BLaER1 treated with 17β-estradiol and CSF1 and Interleukin-3, amounts not matched to agents 10 nM and 100 nM (cell line): ENCODE results near the gene PKP3.
"Not testable (repeated sequence)": the region's sequence is repeated elsewhere in the genome, so short reads cannot be mapped to it uniquely, and the experiment has no call there.

Experiments
- H3K27ac ChIP-seq, 11 experiments: shearing (Covaris generic); formaldehyde crosslinking; 2 replicates each; pipeline ENCODE4 v1.8.1; 2022
- H3K27me3 ChIP-seq, 11 experiments: shearing (Covaris generic); formaldehyde crosslinking; 2 replicates each; pipeline ENCODE4 v1.8.1; 2022
- H3K36me3 ChIP-seq, 11 experiments: shearing (Covaris generic); formaldehyde crosslinking; 2 replicates each; pipeline ENCODE4 v1.8.1; 2022
- H3K4me1 ChIP-seq, 10 experiments: shearing (Covaris generic); formaldehyde crosslinking; 2 replicates each; pipeline ENCODE4 v1.8.1; 2022
- H3K4me2 ChIP-seq, 11 experiments: shearing (Covaris generic); formaldehyde crosslinking; 2 replicates each; pipeline ENCODE4 v1.8.1; 2022
- H3K4me3 ChIP-seq, 10 experiments: shearing (Covaris generic); formaldehyde crosslinking; 2 replicates each; pipeline ENCODE4 v1.8.1; 2022
- H3K9ac ChIP-seq, 11 experiments: shearing (Covaris generic); formaldehyde crosslinking; 2 replicates each; pipeline ENCODE4 v1.8.1; 2022
- H3K9me3 ChIP-seq, 11 experiments: shearing (Covaris generic); formaldehyde crosslinking; replicated peaks in 1 of 11; 2 replicates each; pipeline ENCODE4 v1.8.1; 2022
- H4K20me1 ChIP-seq, 11 experiments: shearing (Covaris generic); formaldehyde crosslinking; 2 replicates each; pipeline ENCODE4 v1.8.1; 2022
- Cebpa-rat ChIP-seq, 11 experiments: shearing (Covaris generic); IDR thresholded peaks; 2 replicates each; pipeline ENCODE4 v1.8.1; 2022

PKP3 gene

GRCh38 chr11:428295-428694 is 34.3 kb downstream of the PKP3 start:
- Histone ChIP-seq H3K27ac (no peak overlapping the region), H3K27me3 (no peaks in the 10 kb centered on the region), H4K20me1 (no peaks in the 10 kb centered on the region), H3K4me3 (no peak overlapping the region), H3K36me3 (no peaks in the 10 kb centered on the region), H3K4me1 (no peaks in the 10 kb centered on the region), H3K9me3 (no peaks in the 10 kb centered on the region), H3K4me2 (no peak overlapping the region), H3K9ac (no peak overlapping the region)
- TF ChIP-seq Cebpa-rat (IDR thresholded peaks at IDR 0.05) = no peak

- Histone ChIP-seq H3K27me3 (no peaks in the 10 kb centered on the region), H3K9ac (no peak overlapping the region), H3K4me1 (no peaks in the 10 kb centered on the region), H3K9me3 (no peaks in the 10 kb centered on the region), H3K4me3 (no peak overlapping the region), H3K36me3 (no peaks in the 10 kb centered on the region), H3K4me2 (no peak overlapping the region), H4K20me1 (no peaks in the 10 kb centered on the region), H3K27ac (no peak overlapping the region)
- TF ChIP-seq Cebpa-rat (IDR thresholded peaks at IDR 0.05) = no peak
Observed at GRCh38 chr11:429391-429790, 35.4 kb downstream of the PKP3 start.

- Histone ChIP-seq H3K9ac (no peak overlapping the region), H3K27ac (no peak overlapping the region), H4K20me1 (no peaks in the 10 kb centered on the region; a peak in 1 of 22 replicates), H3K9me3 (no peaks in the 10 kb centered on the region), H3K36me3 (no peaks in the 10 kb centered on the region), H3K27me3 (no peaks in the 10 kb centered on the region), H3K4me3 (no peak overlapping the region), H3K4me1 (no peaks in the 10 kb centered on the region), H3K4me2 (no peak overlapping the region)
- no peak for TF ChIP-seq Cebpa-rat (IDR thresholded peaks at IDR 0.05)
Observed at GRCh38 chr11:429931-430456, 36.0 kb downstream of the PKP3 start.

GRCh38 chr11:431921-432320 is 37.9 kb downstream of the PKP3 start:
- H3K9me3 ChIP-seq = no peaks in the 10 kb centered on the region
- H3K27me3 ChIP-seq = no peaks in the 10 kb centered on the region
- no peaks in the 10 kb centered on the region for H3K4me1 ChIP-seq
- no peak for TF ChIP-seq Cebpa-rat (IDR thresholded peaks at IDR 0.05)
- H4K20me1 ChIP-seq = no peaks in the 10 kb centered on the region; a peak in 1 of 22 replicates
- no peak overlapping the region for H3K27ac ChIP-seq
- no peak overlapping the region for H3K4me2 ChIP-seq
- H3K36me3 ChIP-seq = no peaks in the 10 kb centered on the region
- no peak overlapping the region for H3K9ac ChIP-seq
- no peak overlapping the region for H3K4me3 ChIP-seq

GRCh38 chr11:432501-433100 is 38.6 kb downstream of the PKP3 start:
- Histone ChIP-seq H3K9me3 (peaks cover 0 to 5% (median 0%) of the 10 kb centered on the region in 11 experiments; a peak in 1 of 22 replicates), H3K4me2 (no peak overlapping the region)

GRCh38 chr11:433111-433510 is 39.1 kb downstream of the PKP3 start:
- TF ChIP-seq Cebpa-rat (IDR thresholded peaks at IDR 0.05) = no peak
- no peak overlapping the region for H3K4me2 ChIP-seq
- no peak overlapping the region for H3K27ac ChIP-seq
- no peaks in the 10 kb centered on the region for H3K36me3 ChIP-seq
- H3K27me3 ChIP-seq = no peaks in the 10 kb centered on the region
- H3K4me1 ChIP-seq = peaks cover 0 to 11% (median 7%) of the 10 kb centered on the region in 10 experiments; a peak in 7 of 20 replicates
- peaks cover 0 to 5% (median 0%) of the 10 kb centered on the region in 11 experiments; a peak in 1 of 22 replicates for H3K9me3 ChIP-seq
- H3K4me3 ChIP-seq = no peak overlapping the region
- no peaks in the 10 kb centered on the region; a peak in 1 of 22 replicates for H4K20me1 ChIP-seq
- H3K9ac ChIP-seq = no peak overlapping the region

More at GRCh38 chr11:432501-433100, 38.6 kb downstream of the PKP3 start:
- no peaks in the 10 kb centered on the region for H3K36me3 ChIP-seq
- no peak overlapping the region for H3K9ac ChIP-seq
- H4K20me1 ChIP-seq = no peaks in the 10 kb centered on the region; a peak in 1 of 22 replicates
- H3K27me3 ChIP-seq = no peaks in the 10 kb centered on the region
- no peak overlapping the region for H3K27ac ChIP-seq
- TF ChIP-seq Cebpa-rat (IDR thresholded peaks at IDR 0.05) = no peak
- peaks cover 0 to 5% (median 2%) of the 10 kb centered on the region in 10 experiments; a peak in 7 of 20 replicates for H3K4me1 ChIP-seq
- no peak overlapping the region for H3K4me3 ChIP-seq

- Histone ChIP-seq H3K4me1 (peaks cover 0 to 11% (median 8%) of the 10 kb centered on the region in 10 experiments; a peak in 7 of 20 replicates), H3K9ac (no peak overlapping the region), H3K4me2 (no peak overlapping the region), H3K9me3 (peaks cover 0 to 5% (median 0%) of the 10 kb centered on the region in 11 experiments; a peak in 1 of 22 replicates), H3K4me3 (no peak overlapping the region), H3K27me3 (no peaks in the 10 kb centered on the region), H3K27ac (no peak overlapping the region), H4K20me1 (no peaks in the 10 kb centered on the region; a peak in 1 of 22 replicates), H3K36me3 (no peaks in the 10 kb centered on the region)
- no peak for TF ChIP-seq Cebpa-rat (IDR thresholded peaks at IDR 0.05)
Observed at GRCh38 chr11:433641-434040, 39.6 kb downstream of the PKP3 start.

GRCh38 chr11:434496-434895 is 40.5 kb downstream of the PKP3 start:
- no peaks in the 10 kb centered on the region for H3K27me3 ChIP-seq
- TF ChIP-seq Cebpa-rat (IDR thresholded peaks at IDR 0.05) = no peak
- H3K9ac ChIP-seq = no peak overlapping the region
- H3K4me2 ChIP-seq = no peak overlapping the region
- peaks cover 0 to 5% (median 0%) of the 10 kb centered on the region in 11 experiments; a peak in 1 of 22 replicates for H3K9me3 ChIP-seq
- H3K27ac ChIP-seq = no peak overlapping the region
- H3K36me3 ChIP-seq = no peaks in the 10 kb centered on the region
- peaks cover 0 to 15% (median 8%) of the 10 kb centered on the region in 10 experiments; a peak in 7 of 20 replicates for H3K4me1 ChIP-seq
- H3K4me3 ChIP-seq = no peak overlapping the region
- H4K20me1 ChIP-seq = no peaks in the 10 kb centered on the region; a peak in 1 of 22 replicates

GRCh38 chr11:434999-435740 is 41.2 kb downstream of the PKP3 start:
- not testable (repeated sequence) for H3K9ac ChIP-seq, H3K9me3 ChIP-seq, H3K4me2 ChIP-seq, H3K4me3 ChIP-seq, H4K20me1 ChIP-seq, H3K27me3 ChIP-seq, H3K36me3 ChIP-seq, H3K27ac ChIP-seq
- peaks cover 0 to 15% (median 8%) of the 10 kb centered on the region in 10 experiments; a peak in 7 of 20 replicates for H3K4me1 ChIP-seq
